Motor neuron (in vitro differentiated cells): ENCODE measurements around the gene ING4. TPM values are rescaled to one million over a fixed set of nuclear protein-coding genes. Genes with fewer than 3 reads are reported as not detected.

ENCODE experiments used
- ATAC-seq, 8 experiments: fragments of 200-7000 bp; cut with Tn5 transposase; replicated peaks in 6 of 8; 2 replicates each; pipeline ENCODE4 v1.8.0; 2021; ENCODE audit warnings: mild to moderate bottlenecking in 8 of 8, moderate library complexity in 8 of 8
- H3K27ac ChIP-seq, 2 donors: fragments of 250-450 bp; sonication (Bioruptor Pico); 2 replicates each; pipeline ENCODE4 v1.9.0; 2021; ENCODE audit warnings: antibody characterized with exemption in 2 of 2, mild to moderate bottlenecking in 2 of 2, moderate library complexity in 1 of 2
- H3K4me1 ChIP-seq, 2 donors: fragments of 250-450 bp; sonication (Bioruptor Pico); replicated peaks in 1 of 2; 2 replicates each; pipeline ENCODE4 v1.6.1; 2021; ENCODE audit warnings: antibody characterized with exemption in 2 of 2, mild to moderate bottlenecking in 2 of 2, moderate library complexity in 1 of 2
- H3K4me3 ChIP-seq, 5 donors: fragments of 250-450 bp; sonication (Bioruptor Pico); 2 replicates each; pipeline ENCODE4 v1.9.0; 2021; ENCODE audit warnings: antibody characterized with exemption in 5 of 5, mild to moderate bottlenecking in 5 of 5, moderate library complexity in 4 of 5
- WGBS, 10 experiments: fragments of 450-650 bp; shearing (Covaris generic); methylation state at CpG; one replicate each; pipeline ENCODE4 v1.0.0; 2022; 5-methylcytosine and 5-hydroxymethylcytosine counted together
- in situ Hi-C, 9 experiments: fragments of 400-800 bp; cut with MboI; loops; one replicate each; pipeline ENCODE4 v1.15.0; 2021; ENCODE audit warnings: low sequenced_read_pairs in 9 of 9, low pct_unique_long_range_greater_than_20kb in 2 of 9; ENCODE audit not compliant: unreplicated experiment in 9 of 9
- total RNA-seq, 8 experiments: library from RNA; unstranded; fragments of 300-600 nt; gene quantifications; 2 replicates each; pipeline versions ENCODE4 v1.2.3 to v1.2.4, GENCODE V29; 2022

The ING4 gene
- total RNA-seq, 8 experiments from 2014 or later: 34.3 to 108 (median 81.6) TPM

DNA sequence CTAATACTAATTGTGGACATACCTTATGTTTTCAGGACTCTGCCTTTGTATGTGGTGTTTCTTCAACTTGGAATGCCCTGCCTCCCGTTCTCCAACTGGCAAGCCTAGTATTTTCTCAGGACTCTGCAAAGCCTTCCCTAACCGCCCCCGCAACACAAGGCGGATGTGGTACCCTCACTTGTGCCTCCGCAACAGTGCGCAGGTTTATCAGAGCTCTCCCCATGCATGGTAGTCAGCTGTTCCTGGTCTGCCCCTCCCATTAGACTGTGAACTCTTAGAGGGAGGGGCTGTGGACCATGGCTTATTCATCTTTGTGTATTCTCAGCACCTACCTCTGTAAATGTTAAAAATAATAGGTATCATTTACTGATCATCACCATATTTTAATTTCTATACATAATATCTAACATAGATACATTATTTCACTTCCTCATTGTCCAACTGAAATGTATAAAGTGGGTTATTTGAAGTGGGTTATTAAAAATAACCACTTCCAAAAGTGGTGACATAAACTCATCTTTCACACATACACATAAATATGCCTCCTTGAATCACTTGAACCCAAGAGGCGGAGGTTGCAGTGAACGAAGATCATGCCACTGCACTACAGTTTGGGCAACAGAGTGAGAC is 36.1 kb downstream of the ING4 start:
- ATAC-seq: no peak
- no peak overlapping the region for H3K27ac ChIP-seq
- H3K4me1 ChIP-seq: no peaks in the 10 kb centered on the region
- in situ Hi-C loops: no loop called here
- no peak overlapping the region for H3K4me3 ChIP-seq
- WGBS, 10 experiments: 61 to 100% (median 85%) methylated on average over 1 to 7 of the region's 8 CpGs

DNA sequence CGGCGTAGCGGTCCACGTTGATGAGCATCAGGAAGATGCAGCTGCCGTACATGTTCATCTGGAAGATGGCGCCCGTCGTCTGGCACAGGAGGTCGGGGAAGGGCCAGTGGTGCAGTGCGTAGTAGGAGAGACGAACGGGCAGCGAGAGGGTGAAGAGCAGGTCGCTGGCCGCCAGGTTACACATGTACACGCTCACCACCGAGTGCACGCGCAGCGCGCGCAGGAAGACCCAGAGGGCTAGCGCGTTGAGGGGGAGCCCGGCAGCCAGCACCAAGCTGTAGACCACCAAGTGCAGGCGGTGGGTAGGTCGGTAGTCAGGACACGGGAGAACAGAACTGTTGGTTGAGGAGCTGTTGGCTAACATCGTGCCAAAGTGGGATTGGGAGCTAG is 42.0 kb downstream of the ING4 start:
- H3K4me1 ChIP-seq: peaks cover 3% of the 10 kb centered on the region in 2 donors
- no peak overlapping the region for H3K27ac ChIP-seq
- no peak for ATAC-seq
- H3K4me3 ChIP-seq: no peak overlapping the region
- in situ Hi-C loops: no loop called here
- WGBS, 10 experiments: 72 to 100% (median 93%) methylated on average over 3 to 15 of the region's 29 CpGs; no CpG with 5 or more reads in 2 of the 10 experiments

DNA sequence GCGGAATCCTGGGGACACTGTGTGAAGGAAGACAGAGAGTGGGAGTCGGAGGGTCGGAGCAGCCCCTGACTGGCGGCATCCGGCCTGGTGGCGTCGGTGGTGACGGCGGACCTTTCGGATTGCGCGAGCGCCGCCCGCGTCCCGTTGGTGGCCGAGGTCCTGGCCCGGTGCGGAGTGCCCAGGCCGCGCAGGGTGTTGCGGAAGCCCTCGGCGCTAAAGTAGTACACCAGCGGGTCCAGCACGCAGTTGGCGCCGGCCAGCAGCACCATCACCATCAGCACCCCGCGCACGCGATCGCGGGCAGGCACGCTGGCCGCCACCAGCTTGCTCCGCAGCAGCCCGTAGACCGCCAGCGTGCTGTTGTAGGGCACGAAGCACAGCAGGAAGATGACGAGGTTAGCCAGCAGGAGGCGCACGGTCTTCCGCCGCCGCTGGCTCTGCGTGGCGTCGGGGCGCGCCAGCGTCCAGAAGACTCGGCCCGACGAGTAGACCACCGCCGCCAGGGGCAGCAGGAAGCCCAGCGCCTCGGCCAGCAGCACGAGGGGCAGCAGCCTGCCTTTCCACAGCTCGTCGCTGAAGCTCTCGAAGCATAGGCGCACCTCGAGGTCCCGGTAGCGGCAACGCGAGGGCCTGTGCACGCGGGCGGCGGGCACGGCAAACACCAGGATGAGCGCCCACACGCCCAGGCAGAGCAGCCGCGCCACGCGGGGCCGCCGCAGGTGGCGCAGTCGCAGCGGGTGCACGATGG is 42.6 kb downstream of the ING4 start:
- peak in 3 of 8 experiments; percentile 29 to 77 (median 65) for ATAC-seq
- in situ Hi-C loops: no loop called here
- Histone ChIP-seq H3K27ac (no peak overlapping the region), H3K4me3 (no peak overlapping the region), H3K4me1 (peaks cover 3% of the 10 kb centered on the region in 2 donors)
- 60 to 97% (median 80%) methylated on average over 1 to 8 of the region's 88 CpGs; no CpG with 5 or more reads in 5 of the 10 experiments for WGBS, 10 experiments

DNA sequence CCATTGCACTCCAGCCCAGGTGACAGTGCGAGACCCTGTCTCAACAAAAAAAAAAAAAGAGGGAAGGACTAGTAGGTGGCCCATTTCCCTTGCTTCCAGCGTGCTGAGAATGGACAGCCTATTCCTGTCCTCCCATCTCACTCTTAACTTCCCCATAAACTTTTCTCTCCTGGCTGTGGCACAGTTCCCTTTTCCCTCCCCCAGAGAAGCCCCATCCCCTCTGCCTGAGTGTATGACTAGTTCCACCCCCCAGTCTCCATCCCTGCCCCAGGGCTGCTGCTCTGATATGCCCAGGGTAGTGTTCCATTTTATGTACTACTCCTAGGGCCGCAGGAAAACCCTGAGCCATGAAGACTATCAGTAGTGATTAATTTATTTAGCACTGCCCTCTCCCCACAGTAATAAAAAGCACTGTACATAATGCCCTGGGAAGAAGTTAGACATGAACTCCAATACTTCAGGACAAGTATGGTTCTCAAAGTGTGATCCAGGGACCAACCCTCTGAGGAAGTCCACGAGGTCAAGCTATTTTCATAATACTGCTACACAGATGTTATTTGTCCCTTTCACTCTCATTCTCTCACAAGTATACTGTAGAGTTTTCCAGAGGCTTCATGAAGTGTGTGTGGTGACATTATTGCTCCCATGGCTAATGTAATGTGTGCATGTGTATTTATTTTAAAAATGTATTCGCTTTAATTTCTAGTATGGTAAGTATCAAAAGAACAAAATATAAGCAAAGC is 44.3 kb downstream of the ING4 start:
- Histone ChIP-seq H3K4me1 (peaks cover 8 to 10% of the 10 kb centered on the region in 2 donors), H3K4me3 (no peak overlapping the region), H3K27ac (no peak overlapping the region)
- in situ Hi-C loops: no loop called here
- 40 to 100% (median 70%) methylated on average over 1 to 4 of the region's 5 CpGs; no CpG with 5 or more reads in 1 of the 10 experiments for WGBS, 10 experiments
- ATAC-seq: no peak

DNA sequence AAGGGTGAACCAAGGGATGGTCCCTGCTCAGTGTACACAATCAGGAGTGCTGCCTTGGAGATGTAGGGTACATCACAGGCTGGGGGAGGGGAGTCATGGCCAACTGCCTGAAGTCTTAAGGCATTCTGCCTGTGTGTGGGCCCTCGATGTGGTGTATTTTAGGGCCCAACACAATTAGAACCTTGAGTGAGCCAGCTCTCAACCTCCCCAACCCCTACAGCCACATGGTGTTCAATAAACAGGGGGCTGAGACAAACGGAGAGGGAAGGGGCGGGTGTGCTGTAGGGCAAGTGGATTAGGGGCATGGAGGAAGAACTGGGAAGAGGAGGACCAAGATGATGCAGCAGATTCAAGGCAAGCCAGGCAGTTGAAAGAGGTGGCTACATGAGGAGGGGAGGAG is 47.1 kb downstream of the ING4 start:
- WGBS, 10 experiments: 17 to 90% (median 47%) methylated on average over 2 to 3 of the region's 3 CpGs; no CpG with 5 or more reads in 7 of the 10 experiments
- Histone ChIP-seq H3K4me3 (no peak overlapping the region), H3K4me1 (peaks cover 33 to 35% of the 10 kb centered on the region in 2 donors), H3K27ac (peak overlapping the region in 1 of 2 donors; percentile 12)
- ATAC-seq: no peak
- in situ Hi-C loops: no loop called here

DNA sequence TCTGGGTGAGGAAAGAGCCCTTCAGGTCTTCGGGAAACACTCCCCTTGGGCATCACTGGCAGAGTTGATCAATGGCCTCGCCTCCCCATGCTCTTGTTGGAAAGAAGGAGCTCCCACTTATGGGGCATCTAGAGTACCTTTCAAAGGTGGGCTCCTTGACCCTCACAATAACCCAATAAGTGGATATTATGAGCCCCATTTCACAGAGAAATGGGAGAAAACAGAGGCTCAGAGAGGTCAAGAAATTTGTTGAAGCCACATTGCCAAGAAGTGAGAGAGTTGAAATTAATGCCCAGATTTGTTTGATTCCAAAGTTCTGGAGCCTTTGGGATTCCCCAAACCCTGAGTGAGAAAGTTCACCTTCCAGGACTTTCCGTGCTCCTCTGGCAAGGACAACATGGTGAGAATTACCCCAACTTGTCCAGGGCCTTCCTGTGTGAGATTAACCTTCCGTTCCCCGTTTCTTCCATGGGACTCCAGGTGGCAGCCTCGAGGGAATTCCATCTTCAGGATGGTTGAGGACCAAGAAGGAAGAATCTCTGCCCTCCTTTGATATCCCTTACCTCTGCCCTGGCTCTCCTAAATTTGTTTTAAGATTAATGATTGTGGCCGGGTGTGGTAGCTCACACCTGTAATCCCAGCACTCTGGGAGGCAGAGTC is 48.3 kb downstream of the ING4 start:
- H3K4me3 ChIP-seq: no peak overlapping the region
- in situ Hi-C loops: no loop called here
- H3K4me1 ChIP-seq: peaks cover 35 to 37% of the 10 kb centered on the region in 2 donors
- no peak for ATAC-seq
- H3K27ac ChIP-seq: peak overlapping the region; percentile 77 to 93
- WGBS, 10 experiments: 46 to 100% (median 73%) methylated on average over 1 to 5 of the region's 7 CpGs; no CpG with 5 or more reads in 2 of the 10 experiments

DNA sequence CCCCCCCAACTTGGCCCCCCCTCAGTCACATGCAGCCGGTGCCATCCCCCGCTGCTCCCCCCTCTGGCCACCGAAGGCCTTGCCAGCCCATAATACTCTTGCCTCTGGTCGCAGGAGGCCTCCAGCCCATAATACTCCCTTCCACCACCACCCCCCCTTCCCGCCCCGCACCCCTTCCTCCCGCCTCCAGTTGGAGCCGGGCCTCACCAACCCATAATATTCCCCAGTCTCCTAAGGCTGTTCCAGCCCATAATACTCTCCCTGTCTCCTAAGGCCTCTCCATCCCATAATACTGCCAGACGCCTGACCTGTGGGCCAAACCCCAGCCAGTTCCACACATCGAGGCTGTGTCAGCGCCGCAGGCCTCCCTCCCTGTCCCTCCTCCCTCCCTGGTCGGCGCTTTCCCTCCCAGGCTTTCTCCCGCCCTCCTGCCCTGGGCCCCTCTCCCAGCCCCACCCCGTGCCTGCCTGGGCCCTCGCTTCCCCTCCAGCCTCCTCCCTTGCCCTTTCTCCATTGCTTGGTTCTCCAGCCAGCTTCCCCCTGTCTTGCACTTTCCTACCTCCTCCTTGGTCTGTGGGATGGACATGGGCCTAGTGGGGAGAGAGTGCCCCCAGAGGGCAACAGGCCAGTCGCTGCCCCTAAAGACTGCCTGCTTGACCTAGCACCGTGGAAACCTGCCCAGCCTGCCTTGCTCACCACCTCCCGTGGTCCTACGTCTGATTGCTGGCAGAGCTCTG is 49.0 kb downstream of the ING4 start:
- Histone ChIP-seq H3K4me3 (no peak overlapping the region), H3K4me1 (peaks cover 35 to 37% of the 10 kb centered on the region in 2 donors), H3K27ac (peak overlapping the region; percentile 77 to 93)
- 17 to 90% (median 48%) methylated on average over 2 to 3 of the region's 21 CpGs; no CpG with 5 or more reads in 7 of the 10 experiments for WGBS, 10 experiments
- peak; percentile 82 to 89 (median 85) for ATAC-seq
- in situ Hi-C loops: no loop called here

DNA sequence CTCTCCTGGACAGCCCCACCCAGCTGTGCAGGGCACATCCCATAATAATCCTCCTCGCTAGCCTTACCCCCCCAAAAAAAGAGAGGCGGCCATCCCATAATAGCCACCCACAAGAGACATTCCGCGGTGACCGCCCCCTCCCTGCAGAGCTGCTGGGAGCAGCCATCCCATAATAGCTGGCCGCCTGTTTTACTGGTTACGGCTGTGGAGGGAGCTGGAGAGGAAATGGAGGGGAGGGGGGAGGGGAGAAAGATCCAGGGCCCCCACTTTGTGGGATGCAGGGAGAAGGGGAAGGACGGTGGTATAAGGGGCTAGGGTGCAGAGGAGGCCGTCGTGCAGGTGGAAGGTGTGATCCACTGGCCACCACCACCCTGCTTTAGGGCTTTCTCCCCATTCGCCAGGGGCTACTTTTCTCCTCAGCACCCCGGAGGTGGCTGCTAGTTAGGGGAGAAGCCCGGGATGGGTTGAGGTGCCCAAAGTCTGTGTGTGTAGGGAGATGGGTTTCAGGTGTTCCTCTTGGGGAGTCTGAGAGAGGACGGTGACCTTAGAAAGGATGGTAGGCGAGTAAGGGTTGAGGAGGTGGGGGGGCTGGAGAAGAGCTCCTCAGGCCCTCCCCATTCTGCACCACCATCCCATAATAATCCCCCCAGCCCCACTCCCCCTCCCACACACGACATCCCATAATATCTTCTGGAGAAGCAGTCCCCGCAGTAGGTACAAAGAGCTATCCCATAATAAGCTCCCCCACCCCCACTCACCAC is 49.7 kb downstream of the ING4 start:
- Histone ChIP-seq H3K4me1 (peaks cover 42 to 43% of the 10 kb centered on the region in 2 donors), H3K27ac (peak overlapping the region; percentile 96), H3K4me3 (peak overlapping the region in 3 of 5 donors; percentile 15 to 26 (median 24))
- ATAC-seq: peak; percentile 2 to 67 (median 56)
- in situ Hi-C loops: no loop called here
- WGBS, 10 experiments: 0 to 6% methylated on average over 1 to 3 of the region's 17 CpGs; no CpG with 5 or more reads in 8 of the 10 experiments

DNA sequence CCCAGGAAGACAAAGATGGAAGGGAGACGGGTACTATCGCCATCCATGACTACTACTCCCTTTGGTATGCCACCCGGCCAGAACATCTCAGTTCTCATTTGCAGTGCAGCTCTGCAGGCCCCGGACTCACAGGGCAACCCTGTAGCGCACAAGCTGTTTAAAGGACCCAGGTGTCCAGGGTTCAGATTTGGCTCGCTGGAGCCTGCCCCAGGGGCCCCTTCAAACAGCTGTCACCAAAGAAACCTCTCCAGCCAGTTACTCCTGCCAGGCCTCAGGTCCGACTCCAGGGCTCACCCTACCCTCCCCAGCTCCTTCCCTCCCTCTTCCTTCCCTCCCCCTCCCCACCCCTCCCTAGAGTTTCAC is 50.3 kb downstream of the ING4 start:
- WGBS, 10 experiments: 0 to 80% (median 80%) methylated on average over 1 to 3 of the region's 7 CpGs; no CpG with 5 or more reads in 5 of the 10 experiments
- ATAC-seq: peak in 5 of 8 experiments; percentile 4 to 11 (median 9)
- in situ Hi-C loops: no loop called here
- Histone ChIP-seq H3K4me3 (peak overlapping the region in 1 of 5 donors; percentile 8), H3K4me1 (peaks cover 45 to 46% of the 10 kb centered on the region in 2 donors), H3K27ac (peak overlapping the region; percentile 96)

DNA sequence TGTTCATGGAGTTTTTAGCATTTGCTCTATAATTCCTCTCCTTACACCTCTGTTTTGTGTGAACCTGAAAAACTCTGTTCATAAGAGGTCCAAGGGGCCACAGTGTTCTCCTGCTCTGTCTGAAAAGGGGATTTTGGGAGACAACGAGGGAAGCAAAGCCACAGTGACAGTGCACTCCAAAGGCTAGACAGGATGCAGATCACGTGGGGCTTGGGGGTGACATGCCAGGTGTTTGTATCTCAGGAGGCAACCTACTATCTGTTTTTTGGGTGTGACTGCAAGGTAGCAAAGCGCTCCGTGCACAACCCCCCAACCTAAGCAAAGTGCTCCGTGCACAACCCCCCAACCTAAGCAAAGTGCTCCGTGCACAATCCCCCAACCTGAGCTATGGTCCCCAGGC is 50.7 kb downstream of the ING4 start:
- ATAC-seq: no peak
- Histone ChIP-seq H3K27ac (peak overlapping the region; percentile 96), H3K4me1 (peaks cover 46 to 47% of the 10 kb centered on the region in 2 donors), H3K4me3 (peak overlapping the region in 1 of 5 donors; percentile 8)
- 0 to 100% (median 84%) methylated on average over 1 to 3 of the region's 6 CpGs; no CpG with 5 or more reads in 4 of the 10 experiments for WGBS, 10 experiments
- in situ Hi-C loops: no loop called here

DNA sequence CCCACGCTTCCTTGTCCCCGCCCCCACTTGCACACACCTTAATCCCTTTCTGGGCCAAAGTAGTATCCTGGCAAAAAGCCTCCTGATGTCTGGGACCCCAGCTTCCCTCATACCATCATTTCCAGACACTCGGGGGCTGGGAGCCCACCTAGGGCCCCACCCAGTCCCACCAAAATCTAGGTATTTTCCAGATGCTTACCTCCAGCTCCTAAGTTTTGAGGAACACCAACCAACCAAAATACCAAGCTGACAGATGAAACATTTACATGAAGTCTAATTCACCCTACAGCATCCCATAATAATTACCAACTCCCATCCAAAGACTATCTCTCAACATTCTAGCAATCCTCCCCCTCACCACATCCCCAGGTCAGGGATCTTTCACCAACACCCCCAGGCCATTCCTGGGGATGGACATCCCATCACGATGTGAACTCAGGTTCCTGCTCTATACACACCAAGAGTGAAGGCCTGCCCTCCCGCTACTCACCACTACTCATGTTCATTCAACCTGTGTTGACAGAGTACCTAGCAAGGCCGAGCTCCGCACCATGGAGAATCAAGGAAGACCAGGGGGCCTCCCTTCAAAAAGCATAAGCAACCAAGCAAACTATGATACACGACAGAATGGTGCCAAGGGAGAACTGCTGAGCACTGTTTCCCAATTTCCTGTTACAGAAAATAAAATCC is 54.2 kb downstream of the ING4 start:
- H3K27ac ChIP-seq: peak overlapping the region; percentile 80 to 87
- WGBS, 10 experiments: 48 to 100% (median 88%) methylated on average over 1 to 6 of the region's 8 CpGs; no CpG with 5 or more reads in 2 of the 10 experiments
- no peak overlapping the region for H3K4me3 ChIP-seq
- in situ Hi-C loops: no loop called here
- ATAC-seq: no peak
- H3K4me1 ChIP-seq: peaks cover 44 to 54% of the 10 kb centered on the region in 2 donors
